ENCODE results near the gene EHMT1. TPM values are rescaled to one million over a fixed set of nuclear protein-coding genes. Genes with fewer than 3 reads are reported as not detected.

EHMT1 gene
- total and polyA plus RNA-seq, 4 experiments from 2014 or later: 6.7 to 118 (median 67.5) TPM

DNA sequence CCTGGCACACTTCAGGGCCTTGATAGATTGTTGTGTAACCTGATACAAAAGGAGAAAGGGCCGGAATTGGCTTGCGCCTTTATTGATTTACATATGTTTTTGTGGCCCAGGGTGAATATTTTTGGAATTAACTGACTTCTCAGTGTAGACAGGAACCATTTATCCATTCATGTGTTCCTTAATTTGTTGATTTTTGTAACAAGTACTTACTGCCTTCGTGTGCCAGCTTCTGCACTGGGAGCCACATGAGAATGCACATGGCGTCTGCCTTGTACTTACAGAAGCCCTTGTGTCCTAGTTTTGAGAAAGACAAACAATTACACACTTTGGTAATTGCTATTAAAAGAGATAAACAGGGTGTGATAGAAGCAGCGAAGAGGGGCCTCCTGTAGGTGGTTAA lies 26.4 kb downstream of the EHMT1 start:
- H3K4me1 ChIP-seq (ENCODE audit: insufficient read depth, low read length): peaks cover 12% of the 10 kb centered on the region
- H3K36me3 ChIP-seq (ENCODE audit: insufficient read depth, low read length): peaks cover 4% of the 10 kb centered on the region
- no peaks in the 10 kb centered on the region for H3K27me3 ChIP-seq (ENCODE audit: insufficient read depth, low read length)
- no peak for DNase-seq
- ChIA-PET POLR2A (ENCODE audit: partially characterized antibody) (no interaction called here), CTCF (ENCODE audit: partially characterized antibody) (no interaction called here)
- Mint-ChIP-seq H3K4me3 (no peak overlapping the region), H3K4me1 (peaks cover 28 to 74% (median 49%) of the 10 kb centered on the region in 4 donors), H3K9me3 (no peaks in the 10 kb centered on the region), H3K27me3 (no peaks in the 10 kb centered on the region), H3K36me3 (peaks cover 26 to 50% of the 10 kb centered on the region in 2 donors), H3K27ac (no peak overlapping the region)
- H3K4me3 ChIP-seq (ENCODE audit: low read length in 2 of 2): no peak overlapping the region
- intact Hi-C loops (cut with micrococcal nuclease): no loop called here
- no peak overlapping the region for H3K27ac ChIP-seq (ENCODE audit: low read depth, low read length)
- no peaks in the 10 kb centered on the region for H3K9me3 ChIP-seq (ENCODE audit: control insufficient read depth in 1 of 2, low read length in 2 of 2)

DNA sequence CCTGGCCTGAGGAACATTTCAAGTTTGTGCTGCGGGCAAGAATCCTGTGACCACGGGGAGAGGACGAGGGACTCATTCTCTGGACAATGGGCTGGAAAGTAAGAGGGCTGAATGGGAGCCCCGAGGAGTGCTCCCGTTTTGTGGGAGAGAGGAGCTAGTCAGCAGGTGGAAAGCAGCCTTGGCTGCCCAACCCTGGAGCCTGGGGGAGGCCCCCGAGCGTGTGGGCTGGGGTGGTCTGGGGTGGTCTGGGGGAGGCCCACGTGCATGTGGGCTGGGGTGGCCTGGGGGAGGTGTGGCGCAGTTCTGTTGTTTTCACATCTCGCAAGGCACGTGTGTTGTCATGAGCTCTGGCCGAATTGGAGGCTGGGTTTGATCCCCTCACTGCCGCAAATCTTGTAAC lies 27.5 kb downstream of the EHMT1 start:
- CTCF ChIA-PET (ENCODE audit: partially characterized antibody): no interaction called here

DNA sequence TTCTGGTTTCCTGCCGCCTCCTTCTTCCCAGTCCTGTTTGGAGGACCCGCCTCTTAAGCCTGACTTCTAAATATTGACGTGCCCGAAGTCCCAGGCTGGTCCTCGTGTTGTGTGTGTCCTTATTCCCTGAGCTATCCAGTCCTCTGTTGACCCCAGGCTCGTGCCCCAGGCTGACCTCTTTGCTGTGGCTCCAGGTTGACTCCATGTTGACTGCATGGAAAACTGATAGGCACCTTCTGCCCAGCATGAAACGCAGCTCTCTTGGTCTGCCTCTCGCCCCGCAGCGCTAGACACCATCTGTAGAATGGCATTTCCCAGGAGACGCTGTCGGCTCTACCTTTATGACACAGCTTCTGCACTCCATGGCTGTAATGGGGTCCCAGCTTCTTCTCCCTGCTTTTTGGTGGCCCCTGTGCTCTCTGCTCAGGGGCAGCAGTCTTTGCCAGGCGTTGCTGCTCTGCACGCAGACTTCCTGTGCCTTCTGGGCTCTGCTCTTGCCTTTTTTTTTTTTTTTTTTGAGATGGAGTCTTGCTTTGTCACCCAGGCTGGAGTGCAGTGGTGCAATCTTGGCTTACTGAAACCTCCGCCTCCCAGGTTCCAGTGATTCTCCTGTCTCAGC lies 28.4 kb downstream of the EHMT1 start:
- intact Hi-C loops (cut with micrococcal nuclease): no loop called here
- Histone ChIP-seq H3K27ac (ENCODE audit: low read depth, low read length) (no peak overlapping the region), H3K36me3 (ENCODE audit: insufficient read depth, low read length) (peaks cover 4% of the 10 kb centered on the region), H3K9me3 (ENCODE audit: control insufficient read depth in 1 of 2, low read length in 2 of 2) (no peaks in the 10 kb centered on the region), H3K4me3 (ENCODE audit: low read length in 2 of 2) (no peak overlapping the region), H3K27me3 (ENCODE audit: insufficient read depth, low read length) (no peaks in the 10 kb centered on the region), H3K4me1 (ENCODE audit: insufficient read depth, low read length) (peaks cover 6% of the 10 kb centered on the region)
- H3K9me3 Mint-ChIP-seq: no peaks in the 10 kb centered on the region
- peak overlapping the region in 4 of 7 donors; percentile 13 to 84 (median 44) for H3K27ac Mint-ChIP-seq
- no peaks in the 10 kb centered on the region for H3K27me3 Mint-ChIP-seq
- peak overlapping the region in 1 of 8 donors; percentile 51 for H3K4me3 Mint-ChIP-seq
- H3K4me1 Mint-ChIP-seq: peaks cover 21 to 63% (median 41%) of the 10 kb centered on the region in 4 donors
- ChIA-PET CTCF (ENCODE audit: partially characterized antibody) (no interaction called here), POLR2A (ENCODE audit: partially characterized antibody) (interaction anchor here (0.8 to 1.6 kb wide), 2 partner anchors 18 to 29 kb away, joined by 3 to 6 read pairs; partner anchors contain the start of gene EHMT1)
- no peak for DNase-seq
- H3K36me3 Mint-ChIP-seq: peaks cover 33 to 57% of the 10 kb centered on the region in 2 donors

More for the DNA sequence above, 27.5 kb downstream of the EHMT1 start:
- no peaks in the 10 kb centered on the region for H3K27me3 Mint-ChIP-seq
- intact Hi-C loops (cut with micrococcal nuclease): no loop called here
- Histone ChIP-seq H3K9me3 (ENCODE audit: control insufficient read depth in 1 of 2, low read length in 2 of 2) (no peaks in the 10 kb centered on the region), H3K27me3 (ENCODE audit: insufficient read depth, low read length) (no peaks in the 10 kb centered on the region), H3K4me1 (ENCODE audit: insufficient read depth, low read length) (peaks cover 6% of the 10 kb centered on the region), H3K4me3 (ENCODE audit: low read length in 2 of 2) (no peak overlapping the region), H3K36me3 (ENCODE audit: insufficient read depth, low read length) (peaks cover 4% of the 10 kb centered on the region), H3K27ac (ENCODE audit: low read depth, low read length) (no peak overlapping the region)
- peaks cover 34 to 55% of the 10 kb centered on the region in 2 donors for H3K36me3 Mint-ChIP-seq
- DNase-seq: no peak
- no peak overlapping the region for H3K4me3 Mint-ChIP-seq
- POLR2A ChIA-PET (ENCODE audit: partially characterized antibody): interaction anchor here (0.8 kb wide), 1 partner anchor 19 kb away, joined by 3 read pairs; no protein-coding TSS in a partner anchor
- H3K27ac Mint-ChIP-seq: no peak overlapping the region
- no peaks in the 10 kb centered on the region for H3K9me3 Mint-ChIP-seq
- peaks cover 27 to 72% (median 47%) of the 10 kb centered on the region in 4 donors for H3K4me1 Mint-ChIP-seq

DNA sequence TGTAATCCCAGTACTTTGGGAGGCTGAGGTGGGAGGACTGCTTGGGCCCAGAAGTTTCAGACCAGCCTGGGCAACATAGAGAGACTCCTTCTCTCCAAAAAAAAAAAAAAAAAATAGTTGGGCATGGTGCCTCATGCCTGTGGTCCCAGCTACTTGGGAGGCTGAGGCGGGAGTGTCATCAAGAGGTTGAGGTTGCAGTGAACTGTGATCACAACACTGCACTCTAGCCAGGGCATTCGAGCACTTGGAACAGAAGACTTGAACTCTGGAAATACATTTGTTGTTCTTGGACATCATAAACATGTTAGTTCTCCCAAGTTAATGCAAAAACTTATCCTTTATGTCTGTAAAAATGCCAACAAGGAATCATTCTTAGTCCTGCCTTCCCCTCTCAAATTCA lies 29.6 kb downstream of the EHMT1 start:
- no peak overlapping the region for H3K27ac ChIP-seq (ENCODE audit: low read depth, low read length)
- no peaks in the 10 kb centered on the region for H3K27me3 ChIP-seq (ENCODE audit: insufficient read depth, low read length)
- H3K36me3 ChIP-seq (ENCODE audit: insufficient read depth, low read length): no peaks in the 10 kb centered on the region
- Mint-ChIP-seq H3K9me3 (no peaks in the 10 kb centered on the region), H3K27ac (no peak overlapping the region), H3K4me1 (peaks cover 19 to 56% (median 39%) of the 10 kb centered on the region in 4 donors), H3K27me3 (no peaks in the 10 kb centered on the region), H3K4me3 (no peak overlapping the region), H3K36me3 (peaks cover 31 to 53% of the 10 kb centered on the region in 2 donors)
- peaks cover 6% of the 10 kb centered on the region for H3K4me1 ChIP-seq (ENCODE audit: insufficient read depth, low read length)
- DNase-seq: no peak
- no peaks in the 10 kb centered on the region for H3K9me3 ChIP-seq (ENCODE audit: control insufficient read depth in 1 of 2, low read length in 2 of 2)
- intact Hi-C loops (cut with micrococcal nuclease): no loop called here
- no peak overlapping the region for H3K4me3 ChIP-seq (ENCODE audit: low read length in 2 of 2)
- CTCF ChIA-PET (ENCODE audit: partially characterized antibody): no interaction called here
- POLR2A ChIA-PET (ENCODE audit: partially characterized antibody): interaction anchor here (1.6 kb wide), 1 partner anchor 30 kb away, joined by 6 read pairs; the partner anchor contains the start of gene EHMT1

DNA sequence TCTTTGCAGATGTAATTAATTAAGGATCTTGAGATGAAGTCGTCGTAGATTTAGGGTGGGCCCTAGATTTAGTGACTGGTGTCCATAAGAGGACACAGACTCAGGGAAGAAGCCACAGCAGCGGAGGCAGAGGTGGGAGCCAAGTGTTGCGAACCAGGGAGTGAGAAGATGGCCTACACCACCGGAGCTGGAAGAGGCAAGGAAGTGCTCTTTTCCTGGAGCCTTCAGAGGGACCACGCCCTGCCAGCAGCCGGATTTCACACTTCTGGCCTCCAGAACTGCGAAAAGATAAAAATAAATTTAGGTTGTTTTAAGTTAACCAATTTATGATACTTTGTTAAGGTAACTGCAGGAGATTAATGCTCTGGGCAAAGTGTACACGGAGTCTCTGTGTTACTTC lies 30.7 kb downstream of the EHMT1 start:
- ChIA-PET CTCF (ENCODE audit: partially characterized antibody) (no interaction called here), POLR2A (ENCODE audit: partially characterized antibody) (interaction anchor here (0.8 to 1.0 kb wide), 2 partner anchors 10 to 27 kb away, joined by 3 to 5 read pairs; no protein-coding TSS in a partner anchor)
- intact Hi-C loops (cut with micrococcal nuclease): no loop called here
- H3K36me3 Mint-ChIP-seq: peaks cover 26 to 53% of the 10 kb centered on the region in 2 donors
- Histone ChIP-seq H3K36me3 (ENCODE audit: insufficient read depth, low read length) (no peaks in the 10 kb centered on the region), H3K27me3 (ENCODE audit: insufficient read depth, low read length) (no peaks in the 10 kb centered on the region), H3K27ac (ENCODE audit: low read depth, low read length) (no peak overlapping the region), H3K4me3 (ENCODE audit: low read length in 2 of 2) (no peak overlapping the region), H3K9me3 (ENCODE audit: control insufficient read depth in 1 of 2, low read length in 2 of 2) (no peaks in the 10 kb centered on the region), H3K4me1 (ENCODE audit: insufficient read depth, low read length) (peaks cover 6% of the 10 kb centered on the region)
- H3K27me3 Mint-ChIP-seq: no peaks in the 10 kb centered on the region
- H3K4me3 Mint-ChIP-seq: peak overlapping the region in 4 of 8 donors; percentile 6 to 57 (median 38)
- no peaks in the 10 kb centered on the region for H3K9me3 Mint-ChIP-seq
- H3K27ac Mint-ChIP-seq: peak overlapping the region in 3 of 7 donors; percentile 21 to 84 (median 50)
- H3K4me1 Mint-ChIP-seq: peaks cover 17 to 54% (median 41%) of the 10 kb centered on the region in 4 donors
- DNase-seq: no peak

DNA sequence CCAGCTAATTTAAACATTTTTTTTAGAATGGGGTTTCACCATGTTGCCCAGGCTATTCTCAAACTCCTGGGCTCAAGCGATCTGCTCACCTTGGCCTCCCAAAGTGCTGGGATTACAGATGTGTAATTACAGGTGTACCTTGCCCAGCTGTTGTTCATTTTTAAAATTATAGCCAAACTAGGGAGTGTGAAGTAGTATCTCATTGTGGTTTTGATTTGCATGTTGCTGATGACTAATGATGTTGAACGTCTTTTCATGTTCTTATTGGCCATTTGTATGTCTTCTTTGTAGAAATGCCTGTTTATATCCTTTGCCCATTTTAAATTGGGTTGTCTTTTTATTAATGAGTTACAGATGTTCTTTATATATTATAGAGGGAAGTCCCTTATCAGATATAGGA lies 31.5 kb downstream of the EHMT1 start:
- POLR2A ChIA-PET (ENCODE audit: partially characterized antibody): interaction anchor here (0.8 kb wide), 1 partner anchor 26 kb away, joined by 5 read pairs; no protein-coding TSS in a partner anchor
- intact Hi-C loops (cut with micrococcal nuclease): no loop called here

DNA sequence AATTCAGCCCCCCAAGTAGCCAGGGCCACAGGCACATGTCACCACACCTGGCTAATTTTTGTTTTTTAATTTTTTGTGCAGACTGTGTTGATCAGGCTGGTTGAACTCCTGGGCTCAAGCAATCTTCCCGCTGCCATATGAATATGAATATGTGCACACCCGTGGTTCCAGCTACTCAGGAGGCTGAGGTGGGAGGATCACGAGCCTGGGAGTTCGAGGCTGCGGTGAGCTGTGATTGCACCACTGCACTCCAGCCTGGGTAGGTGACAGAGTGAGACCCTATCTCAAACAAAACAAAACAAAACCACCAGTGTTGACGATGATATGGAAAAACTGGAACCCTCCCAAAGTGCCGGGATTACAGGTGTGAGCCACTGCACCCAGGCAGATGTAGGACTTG lies 32.0 kb downstream of the EHMT1 start:
- peaks cover 6% of the 10 kb centered on the region for H3K36me3 ChIP-seq (ENCODE audit: insufficient read depth, low read length)
- Mint-ChIP-seq H3K4me1 (peaks cover 17 to 47% (median 39%) of the 10 kb centered on the region in 4 donors), H3K27me3 (no peaks in the 10 kb centered on the region), H3K4me3 (peak overlapping the region in 1 of 8 donors; percentile 45), H3K36me3 (peaks cover 26 to 57% of the 10 kb centered on the region in 2 donors), H3K27ac (peak overlapping the region in 5 of 7 donors; percentile 4 to 76 (median 41)), H3K9me3 (no peaks in the 10 kb centered on the region)
- H3K27me3 ChIP-seq (ENCODE audit: insufficient read depth, low read length): no peaks in the 10 kb centered on the region
- POLR2A ChIA-PET (ENCODE audit: partially characterized antibody): interaction anchor here (1.0 kb wide), 1 partner anchor 11 kb away, joined by 3 read pairs; no protein-coding TSS in a partner anchor
- H3K9me3 ChIP-seq (ENCODE audit: control insufficient read depth in 1 of 2, low read length in 2 of 2): no peaks in the 10 kb centered on the region
- H3K4me3 ChIP-seq (ENCODE audit: low read length in 2 of 2): no peak overlapping the region
- peaks cover 6% of the 10 kb centered on the region for H3K4me1 ChIP-seq (ENCODE audit: insufficient read depth, low read length)
- CTCF ChIA-PET (ENCODE audit: partially characterized antibody): interaction anchor here (0.5 kb wide), 1 partner anchor 21 kb away, joined by 3 read pairs; no protein-coding TSS in a partner anchor
- intact Hi-C loops (cut with micrococcal nuclease): no loop called here
- no peak overlapping the region for H3K27ac ChIP-seq (ENCODE audit: low read depth, low read length)
- no peak for DNase-seq

More for the DNA sequence above, 31.5 kb downstream of the EHMT1 start:
- H3K9me3 ChIP-seq (ENCODE audit: control insufficient read depth in 1 of 2, low read length in 2 of 2): no peaks in the 10 kb centered on the region
- Mint-ChIP-seq H3K27me3 (no peaks in the 10 kb centered on the region), H3K4me1 (peaks cover 17 to 50% (median 39%) of the 10 kb centered on the region in 4 donors), H3K36me3 (peaks cover 26 to 54% of the 10 kb centered on the region in 2 donors), H3K4me3 (peak overlapping the region in 2 of 8 donors; percentile 24 to 62), H3K9me3 (no peaks in the 10 kb centered on the region), H3K27ac (peak overlapping the region in 3 of 7 donors; percentile 4 to 41 (median 19))
- H3K4me3 ChIP-seq (ENCODE audit: low read length in 2 of 2): no peak overlapping the region
- no peak for DNase-seq
- H3K36me3 ChIP-seq (ENCODE audit: insufficient read depth, low read length): peaks cover under 1% of the 10 kb centered on the region
- CTCF ChIA-PET (ENCODE audit: partially characterized antibody): interaction anchor here (0.5 kb wide), 1 partner anchor 21 kb away, joined by 3 read pairs; no protein-coding TSS in a partner anchor
- H3K27me3 ChIP-seq (ENCODE audit: insufficient read depth, low read length): no peaks in the 10 kb centered on the region
- H3K4me1 ChIP-seq (ENCODE audit: insufficient read depth, low read length): peaks cover 6% of the 10 kb centered on the region
- no peak overlapping the region for H3K27ac ChIP-seq (ENCODE audit: low read depth, low read length)

All from CD4-positive, alpha-beta memory T cell (primary cell).